Neural progenitor cell (in vitro differentiated cells): Measurements from ENCODE around the gene HMGN5.

Experiments used
- EZH2 ChIP-seq: fragments of 200-600 bp; sonication (generic); IDR thresholded peaks from 2 replicates; pipeline ENCODE4 v1.6.1; 2017; ENCODE audit warnings: antibody characterized with exemption, mild to moderate bottlenecking, moderate library complexity
- TF ChIP-seq, protein P1 (sequence below): fragments of 200-600 bp; sonication (generic); IDR thresholded peaks from 2 replicates; pipeline ENCODE4 v1.5.1; 2017; ENCODE audit warnings: antibody characterized with exemption, mild to moderate bottlenecking

DNA sequence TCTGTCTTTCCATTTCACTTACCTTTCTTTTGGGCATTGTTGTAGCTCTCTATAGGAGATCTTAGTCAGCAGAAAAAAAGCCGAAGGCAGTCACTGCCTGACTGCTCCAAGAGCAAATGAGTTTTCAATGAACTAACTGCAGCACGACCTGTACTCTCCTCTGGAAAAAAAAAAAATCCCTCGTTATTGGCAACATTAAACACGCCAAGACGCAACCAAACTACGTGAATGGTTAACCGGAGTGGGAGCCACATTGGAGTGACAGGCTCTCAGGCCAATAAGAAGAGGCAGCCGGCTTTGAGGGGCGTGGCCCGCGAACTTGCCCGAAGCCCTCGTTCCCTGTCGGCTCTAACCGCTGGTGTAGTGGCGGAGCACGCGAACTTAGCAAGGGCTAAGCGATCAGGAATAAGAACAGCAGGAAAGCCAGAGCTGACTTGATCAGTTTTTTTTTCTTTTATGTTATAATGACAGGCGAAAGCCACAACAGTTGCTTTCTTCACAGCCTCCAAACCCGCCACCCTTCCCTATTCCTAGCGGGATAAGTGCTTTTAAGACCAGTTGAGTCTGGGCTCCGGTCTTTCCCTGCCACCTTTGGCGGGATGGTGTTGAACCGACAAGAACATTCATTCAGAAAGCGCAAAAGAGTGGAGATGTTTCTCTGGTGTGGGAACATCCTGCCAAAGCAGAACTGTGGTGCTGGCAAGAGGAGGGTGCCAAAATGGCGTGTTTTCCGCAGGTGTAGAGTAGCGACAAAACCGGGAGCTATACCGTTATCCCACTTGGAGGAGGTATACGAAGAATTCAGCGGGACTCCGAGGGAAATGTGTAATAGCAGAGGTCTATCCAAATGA is 80.0 kb downstream of the HMGN5 start:
- TF ChIP-seq, protein P1, sequence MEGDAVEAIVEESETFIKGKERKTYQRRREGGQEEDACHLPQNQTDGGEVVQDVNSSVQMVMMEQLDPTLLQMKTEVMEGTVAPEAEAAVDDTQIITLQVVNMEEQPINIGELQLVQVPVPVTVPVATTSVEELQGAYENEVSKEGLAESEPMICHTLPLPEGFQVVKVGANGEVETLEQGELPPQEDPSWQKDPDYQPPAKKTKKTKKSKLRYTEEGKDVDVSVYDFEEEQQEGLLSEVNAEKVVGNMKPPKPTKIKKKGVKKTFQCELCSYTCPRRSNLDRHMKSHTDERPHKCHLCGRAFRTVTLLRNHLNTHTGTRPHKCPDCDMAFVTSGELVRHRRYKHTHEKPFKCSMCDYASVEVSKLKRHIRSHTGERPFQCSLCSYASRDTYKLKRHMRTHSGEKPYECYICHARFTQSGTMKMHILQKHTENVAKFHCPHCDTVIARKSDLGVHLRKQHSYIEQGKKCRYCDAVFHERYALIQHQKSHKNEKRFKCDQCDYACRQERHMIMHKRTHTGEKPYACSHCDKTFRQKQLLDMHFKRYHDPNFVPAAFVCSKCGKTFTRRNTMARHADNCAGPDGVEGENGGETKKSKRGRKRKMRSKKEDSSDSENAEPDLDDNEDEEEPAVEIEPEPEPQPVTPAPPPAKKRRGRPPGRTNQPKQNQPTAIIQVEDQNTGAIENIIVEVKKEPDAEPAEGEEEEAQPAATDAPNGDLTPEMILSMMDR = no peak
- TF ChIP-seq EZH2 = no peak
